HEK293 (cell line): ENCODE results near the gene LIMK2.
A peak's percentile ranks its signal among the peaks of the same experiment; 100 is the strongest.

Experiments used
- CTCF ChIA-PET: fragments of 350-600 bp; formaldehyde crosslinking; extraction: SDS; loops from one replicate; lab custom pipeline; 2021; ENCODE audit warnings: antibody characterized with exemption; lab: Yijun Ruan, JAX
- POLR2A ChIA-PET: fragments of 300-600 bp; formaldehyde crosslinking; extraction: SDS; loops from one replicate; lab custom pipeline; 2020; ENCODE audit warnings: antibody characterized with exemption, inconsistent platforms; lab: Yijun Ruan, JAX
- H3K27ac ChIP-seq: fragments of 200-500 bp; sonication (Bioruptor generic); 2 replicates; pipeline ENCODE4 v1.5.1; 2014; ENCODE audit warnings: low read depth, low read length, control low read depth, inconsistent platforms; ENCODE audit errors: extremely low read depth
- H3K36me3 ChIP-seq, 2 experiments: fragments of 200-500 bp in 1 of 2; sonication (Bioruptor generic) in 1 of 2; 1 replicate in 1 of 2; 2 replicates in 1 of 2; pipeline ENCODE4 v1.5.1; 2014 to 2017; ENCODE audit warnings: inconsistent platforms in 2 of 2, low read length in 2 of 2; ENCODE audit not compliant: control insufficient read depth in 2 of 2, insufficient read depth in 1 of 2
- H3K4me1 ChIP-seq: fragments of 200-500 bp; sonication (Bioruptor generic); 2 replicates; pipeline ENCODE4 v1.5.1; 2014; ENCODE audit warnings: mild to moderate bottlenecking, low read length, inconsistent platforms; ENCODE audit not compliant: control insufficient read depth, insufficient read depth
- H3K4me3 ChIP-seq: 2 replicates; pipeline ENCODE4 v1.5.1; 2011; ENCODE audit warnings: low read depth, mild to moderate bottlenecking, control low read depth, low read length, moderate library complexity
- H3K9me3 ChIP-seq: fragments of 200-500 bp; sonication (Bioruptor generic); 2 replicates; pipeline ENCODE4 v1.5.1; 2014; ENCODE audit warnings: low read depth, low read length, inconsistent platforms; ENCODE audit not compliant: control insufficient read depth, insufficient read depth
- FEZF1 ChIP-seq: fragments of 450-650 bp; formaldehyde crosslinking; IDR thresholded peaks from 2 replicates; pipeline ENCODE4 v1.5.1; 2016; ENCODE audit warnings: missing biosample characterization, missing genetic modification characterization
- GLI2 ChIP-seq: fragments of 450-650 bp; formaldehyde crosslinking; IDR thresholded peaks from 2 replicates; pipeline ENCODE4; 2017; ENCODE audit warnings: missing biosample characterization, missing genetic modification characterization, low read depth, borderline replicate concordance
- KLF16 ChIP-seq: fragments of 450-650 bp; formaldehyde crosslinking; IDR thresholded peaks from 2 replicates; pipeline ENCODE4 v1.5.1; 2017; ENCODE audit warnings: missing biosample characterization, missing genetic modification characterization
- MEIS1 ChIP-seq: sonication (generic); formaldehyde crosslinking; IDR thresholded peaks from 2 replicates; pipeline ENCODE4 v1.8.1; 2022; ENCODE audit warnings: missing genetic modification reagents, mild to moderate bottlenecking, borderline replicate concordance
- TRIM28 ChIP-seq: IDR thresholded peaks from 2 replicates; pipeline ENCODE4 v1.6.1; 2011; ENCODE audit warnings: low read length, control low read depth, borderline replicate concordance
- ZNF175 ChIP-seq: fragments of 450-650 bp; formaldehyde crosslinking; IDR thresholded peaks from 2 replicates; pipeline ENCODE4 v1.5.1; 2016; ENCODE audit warnings: missing biosample characterization, missing genetic modification characterization
- ZNF211 ChIP-seq: fragments of 450-650 bp; formaldehyde crosslinking; IDR thresholded peaks from 2 replicates; pipeline ENCODE4 v1.5.1; 2016; ENCODE audit warnings: low read depth, missing biosample characterization, missing genetic modification characterization
- ZNF24 ChIP-seq: fragments of 450-650 bp; formaldehyde crosslinking; IDR thresholded peaks from 2 replicates; pipeline ENCODE4 v1.5.1; 2016; ENCODE audit warnings: missing biosample characterization, missing genetic modification characterization
- ZNF274 ChIP-seq, 2 experiments: fragments of 200-500 bp in 1 of 2; fragments of 450-650 bp in 1 of 2; sonication (Bioruptor generic) in 1 of 2; formaldehyde crosslinking in 1 of 2; IDR thresholded peaks; 2 replicates each; pipeline versions ENCODE4 v1.5.1 to v1.6.1; 2014 to 2016; ENCODE audit warnings: borderline replicate concordance in 1 of 2, inconsistent platforms in 1 of 2, low read length in 1 of 2, missing biosample characterization in 1 of 2, missing genetic modification characterization in 1 of 2
- ZNF311 ChIP-seq: fragments of 450-650 bp; formaldehyde crosslinking; IDR thresholded peaks from 2 replicates; pipeline ENCODE4 v1.5.1; 2017; ENCODE audit warnings: missing biosample characterization, missing genetic modification characterization, borderline replicate concordance
- ZNF37A ChIP-seq: fragments of 450-650 bp; IDR thresholded peaks from 2 replicates; pipeline ENCODE4 v1.5.1; 2018; ENCODE audit warnings: missing biosample characterization, missing genetic modification characterization
- ZNF433 ChIP-seq: fragments of 450-650 bp; formaldehyde crosslinking; IDR thresholded peaks from 2 replicates; pipeline ENCODE4 v1.5.1; 2016; ENCODE audit warnings: missing biosample characterization, missing genetic modification characterization, low read depth
- ZNF548 ChIP-seq: fragments of 450-650 bp; formaldehyde crosslinking; IDR thresholded peaks from 2 replicates; pipeline ENCODE4 v1.5.1; 2016; ENCODE audit warnings: missing biosample characterization, missing genetic modification characterization
- ZNF596 ChIP-seq: fragments of 450-650 bp; IDR thresholded peaks from 2 replicates; pipeline ENCODE4 v1.5.0; 2018; ENCODE audit warnings: missing biosample characterization, mild to moderate bottlenecking, missing genetic modification characterization, moderate library complexity
- ZNF623 ChIP-seq: fragments of 450-650 bp; formaldehyde crosslinking; IDR thresholded peaks from 2 replicates; pipeline ENCODE4 v1.5.1; 2016; ENCODE audit warnings: missing biosample characterization, missing genetic modification characterization
- ZNF626 ChIP-seq: fragments of 450-650 bp; sonication (Bioruptor Pico); formaldehyde crosslinking; IDR thresholded peaks from 2 replicates; pipeline ENCODE4 v1.5.1; 2018; ENCODE audit warnings: missing biosample characterization, missing genetic modification characterization, inconsistent platforms
- ZNF792 ChIP-seq: fragments of 450-650 bp; formaldehyde crosslinking; IDR thresholded peaks from 2 replicates; pipeline ENCODE4 v1.5.1; 2016; ENCODE audit warnings: missing biosample characterization, missing genetic modification characterization
- TF ChIP-seq, protein P1 (sequence below): fragments of 450-650 bp; formaldehyde crosslinking; IDR thresholded peaks from 2 replicates; pipeline ENCODE4 v1.5.1; 2016; ENCODE audit warnings: missing biosample characterization, missing genetic modification characterization
- TF ChIP-seq, protein P2 (sequence below): fragments of 450-650 bp; formaldehyde crosslinking; IDR thresholded peaks from 2 replicates; pipeline ENCODE4 v1.5.1; 2016; ENCODE audit warnings: missing biosample characterization, missing genetic modification characterization

Gene LIMK2

DNA sequence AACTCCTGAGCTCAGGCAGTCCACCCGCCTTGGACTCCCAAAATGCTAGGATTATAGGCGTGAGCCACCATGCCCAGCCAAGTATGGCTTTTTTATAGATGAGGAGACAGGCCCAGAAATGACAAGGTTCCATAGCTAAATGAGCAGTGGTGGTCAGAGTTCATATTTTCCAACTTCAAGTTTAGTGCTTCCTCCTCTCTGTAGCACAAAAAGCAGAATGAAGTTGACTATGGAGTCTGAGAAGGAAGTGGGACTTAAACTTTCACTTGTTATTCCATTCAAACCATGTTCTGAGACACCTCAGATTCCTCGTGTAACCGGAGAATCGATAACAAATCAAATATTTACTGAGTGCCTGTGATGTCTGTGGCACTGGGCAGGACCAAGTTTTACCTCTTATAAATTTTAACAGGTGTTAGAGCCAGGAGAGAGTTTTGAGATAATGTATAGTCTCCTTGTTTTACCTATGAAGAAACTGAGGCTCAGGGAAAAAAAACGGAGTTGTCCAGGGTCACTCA lies 3.0 kb downstream of the LIMK2 start:
- CTCF ChIA-PET: interaction anchor here (5.3 kb wide), 1 partner anchor 15 kb away, joined by 70 read pairs; no protein-coding TSS in a partner anchor
- H3K9me3 ChIP-seq: no peaks in the 10 kb centered on the region
- H3K4me1 ChIP-seq: peaks cover 24% of the 10 kb centered on the region
- no peak overlapping the region for H3K4me3 ChIP-seq
- POLR2A ChIA-PET: interaction anchor here (0.7 kb wide), 1 partner anchor 120 kb away, joined by 3 read pairs; no protein-coding TSS in a partner anchor
- no peaks in the 10 kb centered on the region; a peak in 1 of 3 replicates for H3K36me3 ChIP-seq
- TF ChIP-seq MEIS1 (CRISPR knock-in tag) (no peak), ZNF274 (IDR thresholded peaks at IDR 0.05; ENCODE audit: low read length) (no peak), ZNF274 (tag by site-specific recombination; IDR thresholded peaks at IDR 0.05; ENCODE audit: borderline replicate concordance) (no peak), FEZF1 (tag by site-specific recombination) (0 out of 2 replicates have a peak, but pooled peaks have one; percentile 22), ZNF433 (tag by site-specific recombination) (no peak)
- no peak overlapping the region for H3K27ac ChIP-seq

DNA sequence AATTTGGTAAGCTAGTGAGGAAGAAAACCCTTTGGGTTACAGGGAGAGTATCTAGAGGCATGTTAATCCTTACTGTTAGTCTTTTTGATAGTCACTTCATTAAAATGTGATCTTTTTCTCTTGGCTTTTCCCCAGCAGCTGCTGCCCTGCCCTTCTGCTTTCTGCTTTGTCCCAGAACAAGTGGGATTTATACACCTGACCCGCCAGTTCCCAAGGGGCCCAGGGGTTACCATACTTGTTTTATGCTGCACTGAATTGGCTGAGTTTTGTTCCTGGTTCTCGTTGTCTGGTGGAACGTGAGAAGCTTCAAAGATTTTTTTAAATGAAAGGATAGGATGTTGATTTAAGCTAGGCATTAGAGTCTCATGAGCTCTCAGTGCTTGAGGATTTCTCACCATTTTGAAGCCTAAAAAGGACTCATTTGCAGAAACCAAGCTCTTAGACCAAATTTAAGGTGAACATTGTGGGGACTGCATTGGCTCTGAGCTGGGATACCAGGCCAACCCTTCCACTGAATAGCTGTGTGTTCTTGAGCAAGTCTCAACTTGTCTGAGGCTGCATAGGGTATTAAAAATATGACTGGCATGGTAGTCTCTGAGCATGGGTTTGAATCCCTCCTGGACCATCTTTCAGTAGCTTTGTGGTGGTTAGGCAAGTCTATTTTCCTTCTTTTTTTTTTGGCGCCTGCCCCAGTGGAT lies 6.6 kb downstream of the LIMK2 start:
- Histone ChIP-seq H3K9me3 (no peaks in the 10 kb centered on the region), H3K4me3 (no peak overlapping the region), H3K27ac (peak overlapping the region; percentile 65), H3K4me1 (peaks cover 31% of the 10 kb centered on the region), H3K36me3 (no peaks in the 10 kb centered on the region; a peak in 1 of 3 replicates)
- ChIA-PET POLR2A (interaction anchor here (0.6 to 1.7 kb wide), 4 partner anchors 9 to 223 kb away, joined by 3 to 8 read pairs (median 4); partner anchors contain the start of gene PIK3IP1), CTCF (interaction anchor here (0.6 to 4.4 kb wide), 10 partner anchors 8 to 544 kb away, joined by 3 to 32 read pairs (median 6); partner anchors contain the start of gene SELENOM)
- TF ChIP-seq ZNF311 (no peak), ZNF37A (no peak), ZNF626 (tag by site-specific recombination) (no peak), FEZF1 (tag by site-specific recombination) (peak; percentile 84), ZNF211 (tag by site-specific recombination) (no peak), ZNF596 (no peak), TRIM28 (peak; percentile 53; the same call in 1 of the 2 replicates), ZNF548 (no peak), ZNF24 (tag by site-specific recombination) (no peak), KLF16 (tag by site-specific recombination) (no peak), ZNF792 (tag by site-specific recombination) (no peak), ZNF175 (no peak)
- TF ChIP-seq, protein P1, sequence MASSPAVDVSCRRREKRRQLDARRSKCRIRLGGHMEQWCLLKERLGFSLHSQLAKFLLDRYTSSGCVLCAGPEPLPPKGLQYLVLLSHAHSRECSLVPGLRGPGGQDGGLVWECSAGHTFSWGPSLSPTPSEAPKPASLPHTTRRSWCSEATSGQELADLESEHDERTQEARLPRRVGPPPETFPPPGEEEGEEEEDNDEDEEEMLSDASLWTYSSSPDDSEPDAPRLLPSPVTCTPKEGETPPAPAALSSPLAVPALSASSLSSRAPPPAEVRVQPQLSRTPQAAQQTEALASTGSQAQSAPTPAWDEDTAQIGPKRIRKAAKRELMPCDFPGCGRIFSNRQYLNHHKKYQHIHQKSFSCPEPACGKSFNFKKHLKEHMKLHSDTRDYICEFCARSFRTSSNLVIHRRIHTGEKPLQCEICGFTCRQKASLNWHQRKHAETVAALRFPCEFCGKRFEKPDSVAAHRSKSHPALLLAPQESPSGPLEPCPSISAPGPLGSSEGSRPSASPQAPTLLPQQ (tag by site-specific recombination): 0 out of 2 replicates have a peak, but pooled peaks have one; percentile 13
- TF ChIP-seq, protein P2, sequence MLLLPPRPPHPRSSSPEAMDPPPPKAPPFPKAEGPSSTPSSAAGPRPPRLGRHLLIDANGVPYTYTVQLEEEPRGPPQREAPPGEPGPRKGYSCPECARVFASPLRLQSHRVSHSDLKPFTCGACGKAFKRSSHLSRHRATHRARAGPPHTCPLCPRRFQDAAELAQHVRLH: 0 out of 2 replicates have a peak, but pooled peaks have one; percentile 27

DNA sequence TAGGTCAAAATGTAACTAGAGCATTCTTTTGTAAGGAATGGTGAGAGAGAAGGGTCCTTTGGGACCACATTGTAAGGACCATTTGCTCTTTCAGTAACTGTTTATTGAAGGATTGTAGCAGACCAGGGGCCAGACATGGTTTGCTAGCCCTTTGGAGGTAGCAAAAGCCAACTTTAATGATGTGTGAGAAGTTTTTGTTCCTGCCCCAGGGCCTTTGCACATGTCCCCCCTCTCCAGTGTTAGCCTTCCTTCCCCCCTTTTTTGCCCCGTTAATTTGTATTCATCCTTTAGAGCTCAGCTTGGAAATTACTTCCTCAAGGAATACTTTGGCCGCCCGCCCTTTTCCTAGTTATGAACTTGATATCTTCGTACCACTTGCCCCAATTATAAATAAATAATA lies 9.0 kb downstream of the LIMK2 start:
- Histone ChIP-seq H3K27ac (no peak overlapping the region), H3K4me1 (peaks cover 31% of the 10 kb centered on the region), H3K4me3 (no peak overlapping the region), H3K36me3 (peaks cover 0 to 6% of the 10 kb centered on the region in 2 experiments; a peak in 2 of 3 replicates), H3K9me3 (no peaks in the 10 kb centered on the region)
- CTCF ChIA-PET: interaction anchor here (1.9 to 2.5 kb wide), 2 partner anchors 9 kb away, joined by 11 to 14 read pairs; partner anchors contain the start of gene LIMK2
- no peak for TF ChIP-seq GLI2 (tag by site-specific recombination)
- TF ChIP-seq ZNF623 (tag by site-specific recombination): peak; percentile 95
- POLR2A ChIA-PET: no interaction called here
